ENCODE data around the gene TRIM60.
"Not testable (repeated sequence)": the region's sequence is repeated elsewhere in the genome, so short reads cannot be mapped to it uniquely, and the experiment has no call there.

Gene TRIM60

GRCh38 chr4:165031436-165032211, at the start of gene TRIM60:
Gene TRIM60 (plus strand): TSS chr4:165031999. CDS start chr4:165040073, 8,074 bp downstream.
- DNase-seq = no peak

GRCh38 chr4:164989471-164989870, 42.3 kb upstream of the TRIM60 start:
- no peak for DNase-seq

- not testable (repeated sequence) for DNase-seq
Measured at GRCh38 chr4:164990786-164991185, 41.0 kb upstream of the TRIM60 start.

GRCh38 chr4:164996123-164996522, 35.7 kb upstream of the TRIM60 start:
- DNase-seq = not testable (repeated sequence)

- no peak for DNase-seq
Measured at GRCh38 chr4:164997324-164997723, 34.5 kb upstream of the TRIM60 start.

- DNase-seq = no peak
Measured at GRCh38 chr4:164997941-164998340, 33.9 kb upstream of the TRIM60 start.

- not testable (repeated sequence) for DNase-seq
Measured at GRCh38 chr4:164998526-164999080, 33.2 kb upstream of the TRIM60 start.

- DNase-seq = not testable (repeated sequence)
Measured at GRCh38 chr4:165001957-165002356, 29.8 kb upstream of the TRIM60 start.

GRCh38 chr4:165005352-165005925, 26.4 kb upstream of the TRIM60 start:
- no peak for DNase-seq

GRCh38 chr4:165006456-165006855, 25.3 kb upstream of the TRIM60 start:
- DNase-seq = no peak

- DNase-seq = no peak
Measured at GRCh38 chr4:165006886-165007285, 24.9 kb upstream of the TRIM60 start.

- DNase-seq = no peak
Measured at GRCh38 chr4:165009493-165010227, 22.1 kb upstream of the TRIM60 start.

- no peak for DNase-seq
Measured at GRCh38 chr4:165010487-165010886, 21.3 kb upstream of the TRIM60 start.

GRCh38 chr4:165010991-165011390, 20.8 kb upstream of the TRIM60 start:
- DNase-seq = no peak

GRCh38 chr4:165011403-165011802, 20.4 kb upstream of the TRIM60 start:
- DNase-seq = no peak

GRCh38 chr4:165013691-165014090, 18.1 kb upstream of the TRIM60 start:
- no peak for DNase-seq

GRCh38 chr4:165016971-165017370, 14.8 kb upstream of the TRIM60 start:
- DNase-seq = no peak

- DNase-seq = not testable (repeated sequence)
Measured at GRCh38 chr4:165019995-165020394, 11.8 kb upstream of the TRIM60 start.

- not testable (repeated sequence) for DNase-seq
Measured at GRCh38 chr4:165025782-165026181, 6.0 kb upstream of the TRIM60 start.

GRCh38 chr4:165027762-165028402, 3.9 kb upstream of the TRIM60 start:
- no peak for DNase-seq

- DNase-seq = no peak
Measured at GRCh38 chr4:165048170-165048569, 16.4 kb downstream of the TRIM60 start.

GRCh38 chr4:165052627-165053026, 20.8 kb downstream of the TRIM60 start:
- no peak for DNase-seq

- DNase-seq = no peak
Measured at GRCh38 chr4:165053645-165054044, 21.8 kb downstream of the TRIM60 start, which contains the start of gene TRIM75. Gene TRIM75 (plus strand): TSS chr4:165053866. CDS start chr4:165059148, 5,282 bp downstream.

Measured in left hindlimb (tissue), 1 donor.